ENCODE results near the gene SFSWAP.

DNA sequence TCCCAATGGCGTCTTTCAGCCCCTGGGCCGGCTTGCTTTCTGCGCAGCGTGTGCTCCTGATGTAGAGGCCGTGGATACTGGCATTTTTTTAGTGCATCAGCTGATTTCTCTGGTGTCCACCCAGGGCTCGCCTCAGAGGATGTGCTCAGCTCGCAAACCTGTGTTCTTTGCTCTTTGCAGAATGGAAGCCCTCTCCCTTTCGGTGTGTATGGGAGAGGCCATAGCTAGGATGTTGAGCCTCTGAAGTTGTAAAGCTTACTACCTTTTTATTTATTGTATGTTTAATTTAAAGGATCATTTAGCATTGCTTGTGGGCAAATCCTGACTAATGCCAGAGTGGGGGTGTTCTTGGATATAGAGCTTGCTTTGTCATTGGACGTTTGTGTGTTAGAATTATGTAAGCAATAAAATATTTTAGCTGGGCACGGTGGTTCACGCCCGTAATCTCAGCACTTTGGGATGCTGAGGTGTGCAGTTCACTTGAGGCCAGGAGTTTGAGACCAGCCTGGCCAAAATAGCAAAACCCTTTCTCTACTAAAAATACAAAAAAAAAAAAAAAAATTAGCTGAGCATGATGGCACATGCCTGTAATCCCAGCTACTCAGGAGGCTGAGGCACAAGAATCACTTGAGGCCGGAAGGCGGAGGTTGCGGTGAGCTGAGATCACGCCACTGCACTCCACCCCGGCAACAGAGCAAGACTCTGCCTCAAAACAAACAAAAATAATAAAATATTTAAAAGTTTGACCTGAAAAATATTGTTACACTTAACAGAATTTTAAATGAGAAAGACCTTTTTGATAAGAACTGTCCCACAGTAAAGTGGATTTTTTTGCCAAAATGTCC is 64.7 kb downstream of the SFSWAP start:
- TF ChIP-seq, protein P1, sequence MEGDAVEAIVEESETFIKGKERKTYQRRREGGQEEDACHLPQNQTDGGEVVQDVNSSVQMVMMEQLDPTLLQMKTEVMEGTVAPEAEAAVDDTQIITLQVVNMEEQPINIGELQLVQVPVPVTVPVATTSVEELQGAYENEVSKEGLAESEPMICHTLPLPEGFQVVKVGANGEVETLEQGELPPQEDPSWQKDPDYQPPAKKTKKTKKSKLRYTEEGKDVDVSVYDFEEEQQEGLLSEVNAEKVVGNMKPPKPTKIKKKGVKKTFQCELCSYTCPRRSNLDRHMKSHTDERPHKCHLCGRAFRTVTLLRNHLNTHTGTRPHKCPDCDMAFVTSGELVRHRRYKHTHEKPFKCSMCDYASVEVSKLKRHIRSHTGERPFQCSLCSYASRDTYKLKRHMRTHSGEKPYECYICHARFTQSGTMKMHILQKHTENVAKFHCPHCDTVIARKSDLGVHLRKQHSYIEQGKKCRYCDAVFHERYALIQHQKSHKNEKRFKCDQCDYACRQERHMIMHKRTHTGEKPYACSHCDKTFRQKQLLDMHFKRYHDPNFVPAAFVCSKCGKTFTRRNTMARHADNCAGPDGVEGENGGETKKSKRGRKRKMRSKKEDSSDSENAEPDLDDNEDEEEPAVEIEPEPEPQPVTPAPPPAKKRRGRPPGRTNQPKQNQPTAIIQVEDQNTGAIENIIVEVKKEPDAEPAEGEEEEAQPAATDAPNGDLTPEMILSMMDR (IDR thresholded peaks at IDR 0.05; ENCODE audit: low read depth, low read length, poor library complexity, severe bottlenecking) = no peak
- no peak for TF ChIP-seq EZH2phosphoT487 (IDR thresholded peaks at IDR 0.05; ENCODE audit: borderline replicate concordance, low read length)
